Activated CD4-positive, alpha-beta T cell treated with anti-CD3 and anti-CD28 coated beads, Interleukin-2, amount 50 U/mL, for 48 hours (primary cell): Measurements from ENCODE around the gene HECW1.
"Not testable (repeated sequence)": the region's sequence is repeated elsewhere in the genome, so short reads cannot be mapped to it uniquely, and the experiment has no call there.

Experiments
- DNase-seq, 2 experiments: peaks; one replicate each; pipeline ENCODE4 v3.0.0-alpha.2; 2020

The HECW1 gene

DNA sequence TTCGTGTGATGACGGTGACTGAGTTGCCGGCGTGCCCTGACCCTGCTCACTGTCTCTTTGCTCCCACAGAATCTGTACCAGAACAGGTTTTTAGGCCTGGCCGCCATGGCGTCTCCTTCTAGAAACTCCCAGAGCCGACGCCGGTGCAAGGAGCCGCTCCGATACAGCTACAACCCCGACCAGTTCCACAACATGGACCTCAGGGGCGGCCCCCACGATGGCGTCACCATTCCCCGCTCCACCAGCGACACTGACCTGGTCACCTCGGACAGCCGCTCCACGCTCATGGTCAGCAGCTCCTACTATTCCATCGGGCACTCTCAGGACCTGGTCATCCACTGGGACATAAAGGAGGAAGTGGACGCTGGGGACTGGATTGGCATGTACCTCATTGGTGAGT lies 199.2 kb downstream of the HECW1 start:
- no peak for DNase-seq

DNA sequence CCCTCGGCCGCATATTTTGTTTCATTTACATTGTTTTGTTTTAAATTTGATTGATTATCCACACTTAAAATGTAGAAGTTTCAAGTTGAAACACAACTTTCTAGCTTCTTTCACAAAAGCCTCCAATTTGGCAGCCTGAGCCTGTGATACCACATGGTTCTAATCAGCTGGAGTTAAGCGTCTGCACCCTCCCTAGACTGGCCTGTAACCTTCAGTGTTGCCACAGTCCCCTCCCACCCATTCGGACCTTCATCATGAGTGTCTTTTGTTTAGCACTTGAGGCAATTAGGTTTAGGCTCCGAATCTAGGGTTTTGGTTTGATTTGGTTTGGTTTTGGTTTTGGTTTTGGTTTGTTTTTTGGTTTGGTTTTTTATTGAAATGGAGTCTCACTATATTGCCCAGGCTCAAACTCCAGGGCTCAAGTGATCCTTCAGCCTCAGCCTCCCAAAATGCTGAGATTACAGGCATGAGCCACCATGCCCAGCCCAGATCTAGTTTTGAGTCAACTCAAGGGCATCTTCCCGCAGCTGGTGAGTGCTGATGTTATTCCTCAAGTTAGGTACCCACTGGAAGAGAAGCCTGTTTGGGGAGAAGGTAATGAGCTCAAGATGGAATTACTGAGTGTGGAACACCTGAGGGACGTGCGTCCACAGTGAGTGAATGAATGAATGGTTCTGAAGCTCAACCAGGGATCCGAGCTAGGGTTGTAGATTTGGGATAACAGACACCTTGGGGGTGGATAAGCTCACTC lies 201.4 kb downstream of the HECW1 start:
- DNase-seq = no peak

DNA sequence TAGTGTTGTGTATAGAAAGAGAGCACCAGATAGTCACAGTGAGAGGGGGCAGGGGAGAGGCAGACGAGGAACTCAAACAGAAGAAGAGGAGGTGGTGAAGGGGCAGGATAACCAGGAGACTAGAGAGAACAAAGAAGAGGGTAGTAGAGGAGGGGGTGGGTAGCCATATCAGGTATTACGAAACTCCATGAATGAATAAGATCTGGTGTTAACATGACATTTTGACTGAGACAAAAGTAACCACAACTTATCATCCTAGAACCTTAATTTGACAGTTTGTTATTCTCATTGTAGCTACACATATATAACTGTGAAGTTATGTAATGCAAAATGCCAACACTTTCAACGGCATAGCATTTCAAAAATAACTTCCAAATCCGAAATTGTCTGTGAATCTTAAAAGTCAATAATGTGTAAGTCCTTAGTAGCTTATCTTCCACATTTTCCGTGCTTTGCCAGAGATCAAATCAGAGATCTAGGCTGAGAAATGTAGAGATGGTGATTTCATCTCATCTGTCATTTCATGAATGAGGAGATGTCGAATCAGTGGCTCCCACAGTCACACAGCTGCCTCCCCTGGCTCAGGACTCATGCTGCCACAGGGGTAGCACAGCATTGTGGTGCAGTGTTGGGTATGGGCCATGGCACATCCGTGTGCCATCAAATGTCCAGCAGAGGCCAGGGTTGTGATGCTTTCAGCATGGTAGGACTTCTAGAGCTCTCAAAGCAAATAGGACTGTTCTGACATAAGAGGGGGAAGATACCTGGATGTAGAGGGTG lies 202.1 kb downstream of the HECW1 start:
- peak; percentile 35 to 52 for DNase-seq

DNA sequence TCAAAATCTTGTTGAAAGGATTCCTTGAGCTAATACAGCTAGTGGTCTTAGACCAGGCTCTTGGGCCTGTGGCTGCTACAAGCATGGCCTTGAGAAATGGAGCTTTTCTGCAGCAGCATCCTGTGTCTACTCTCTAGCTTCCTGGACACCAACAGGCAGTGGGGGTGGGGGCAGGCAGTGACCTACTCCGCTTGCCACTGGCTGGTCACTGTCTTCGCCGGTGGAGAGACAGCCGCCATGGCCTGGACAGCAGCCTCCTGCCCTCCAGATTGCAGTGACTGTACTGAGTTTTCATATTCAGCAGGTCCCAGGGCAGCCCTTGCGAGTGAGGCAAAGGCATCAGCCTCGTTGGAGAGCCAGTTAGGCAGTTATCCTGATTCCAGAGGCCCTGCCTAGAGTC lies 204.6 kb downstream of the HECW1 start:
- no peak for DNase-seq

DNA sequence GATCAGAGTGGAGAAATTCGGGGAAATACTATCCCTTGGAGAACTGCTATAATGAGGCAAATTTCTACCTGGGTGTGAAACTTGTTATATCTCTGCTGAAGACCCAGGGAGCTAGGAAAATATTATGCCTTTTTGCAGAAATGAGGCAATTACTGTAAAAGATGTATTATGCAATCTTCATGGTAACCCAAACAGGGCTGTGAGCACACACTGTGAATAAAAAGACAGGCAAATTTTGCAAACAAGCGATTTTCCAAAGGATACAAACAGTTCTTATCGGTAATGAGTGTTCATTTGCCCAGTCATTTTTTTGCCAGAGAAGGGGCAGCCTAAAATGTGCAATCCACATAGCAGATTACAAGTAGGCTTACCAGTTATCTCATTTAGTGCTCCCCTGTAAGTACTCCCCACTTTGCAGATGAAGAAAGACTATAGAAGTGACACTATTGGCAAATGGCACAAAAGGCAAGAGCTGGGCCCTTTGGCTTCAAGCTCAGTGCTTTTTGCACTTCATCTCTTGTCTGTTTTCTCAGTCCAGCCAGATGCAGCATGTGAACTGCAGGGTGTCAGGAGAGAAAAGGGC lies 205.8 kb downstream of the HECW1 start:
- DNase-seq = no peak

DNA sequence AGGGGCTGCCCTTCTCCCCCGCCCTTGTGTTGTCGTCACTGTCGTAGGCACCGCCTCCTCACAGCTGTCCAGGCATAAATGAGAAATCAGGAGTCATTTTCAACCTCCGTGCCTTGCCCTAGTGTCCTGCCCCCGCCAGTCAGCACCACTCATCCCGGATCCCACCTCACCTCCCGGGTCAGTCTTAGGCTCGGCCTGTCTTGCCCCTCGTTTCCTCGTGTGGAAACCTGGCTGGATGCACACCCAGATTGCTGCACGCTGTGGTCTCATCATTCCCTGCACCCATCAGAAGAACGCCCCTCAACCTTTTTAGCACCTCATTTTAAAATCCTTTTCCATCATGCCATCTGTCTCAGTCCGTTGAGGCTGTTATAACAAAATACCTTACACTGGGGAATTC lies 213.1 kb downstream of the HECW1 start:
- DNase-seq = no peak

DNA sequence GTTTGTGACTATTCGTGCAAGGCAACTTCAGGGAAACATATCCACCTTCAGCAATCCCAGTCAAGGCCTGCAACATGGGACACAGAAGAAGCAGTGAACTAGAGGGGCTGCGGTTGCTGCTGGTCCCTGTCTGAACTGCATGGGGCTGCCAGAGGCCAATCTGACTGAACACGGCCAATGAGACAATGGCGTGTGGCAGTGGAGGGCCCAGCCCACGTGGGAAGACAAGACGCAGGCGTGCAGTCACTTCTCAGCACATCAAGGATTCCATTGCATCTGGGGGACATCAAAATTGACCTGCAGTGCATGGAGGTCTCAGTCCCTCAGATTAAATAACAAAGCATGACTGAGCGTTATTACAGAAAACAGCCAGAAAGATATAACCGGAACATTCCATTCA lies 215.9 kb downstream of the HECW1 start:
- DNase-seq = no peak

DNA sequence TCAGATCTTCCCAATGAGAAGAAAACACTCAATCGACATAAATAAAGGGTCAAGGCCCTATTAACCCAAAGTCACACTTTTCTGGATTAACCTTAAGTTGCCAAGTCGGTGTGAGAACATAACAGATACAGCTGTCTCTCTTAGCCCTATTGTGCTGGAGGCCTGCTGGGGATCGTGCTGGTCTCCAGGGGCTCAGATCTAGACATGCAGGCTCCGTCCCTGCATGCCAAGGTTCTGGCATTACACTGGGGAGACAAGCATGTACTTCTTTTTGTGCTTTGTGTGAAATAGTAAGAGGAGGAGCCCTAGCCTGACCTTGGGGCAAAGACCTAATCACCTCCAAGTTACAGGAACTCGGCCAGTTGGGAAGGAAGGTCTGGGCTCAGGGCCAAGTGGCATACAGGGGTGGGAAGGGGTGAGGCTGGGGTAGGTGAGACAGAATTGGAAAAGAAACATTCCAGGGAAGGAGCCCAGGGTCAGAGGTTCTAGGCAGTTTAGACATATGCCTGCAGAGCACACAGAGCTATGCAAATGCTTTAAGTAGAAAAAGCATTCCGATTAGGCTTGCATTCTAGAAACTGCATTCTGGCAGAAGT lies 216.4 kb downstream of the HECW1 start:
- no peak for DNase-seq

DNA sequence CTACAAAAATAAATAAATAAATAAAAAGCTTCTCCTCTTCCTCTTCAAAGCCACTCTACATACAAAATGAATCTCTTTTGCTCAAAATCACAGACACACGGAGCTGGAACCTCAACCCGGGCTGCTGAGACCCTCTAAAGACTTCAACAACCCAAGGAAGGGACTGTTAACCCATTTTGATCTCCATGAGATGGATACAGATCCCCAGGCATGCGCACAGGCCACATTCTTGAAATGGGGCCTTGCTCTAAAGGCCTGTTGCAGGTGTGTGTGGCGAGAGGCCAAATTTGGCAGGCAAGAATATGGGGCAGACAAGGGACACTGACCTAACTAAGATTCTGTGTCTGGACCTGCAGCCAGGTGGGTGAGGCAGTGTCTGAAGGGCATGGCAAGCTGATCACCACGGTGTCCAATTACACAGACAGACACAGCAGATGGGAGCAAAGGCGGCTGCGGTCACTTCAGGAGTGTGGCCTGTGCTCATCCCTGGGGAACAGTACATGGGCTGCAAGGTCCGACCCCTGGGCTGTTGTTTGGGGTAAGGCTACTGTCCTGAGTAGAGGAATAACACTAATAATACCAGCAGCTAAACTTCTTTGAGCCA lies 219.8 kb downstream of the HECW1 start:
- no peak for DNase-seq

DNA sequence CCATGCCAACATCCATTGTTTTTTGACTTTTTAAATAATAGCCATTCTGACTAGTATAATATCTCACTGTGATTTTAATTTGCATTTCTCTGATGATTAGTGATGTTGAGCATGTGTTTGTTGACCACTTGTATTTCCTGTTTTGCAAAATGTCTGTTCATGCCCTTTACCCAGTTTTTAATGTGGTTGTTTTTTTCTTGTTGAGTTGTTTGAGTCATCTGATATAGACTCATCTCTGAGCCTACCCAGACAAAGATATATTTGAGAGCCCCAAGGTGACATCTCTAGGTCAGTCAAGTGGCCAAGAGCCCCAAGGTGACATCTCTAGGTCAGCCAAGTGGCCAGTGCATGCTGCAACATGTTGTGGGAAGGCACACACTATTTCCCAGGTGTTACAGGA lies 224.7 kb downstream of the HECW1 start:
- no peak for DNase-seq

DNA sequence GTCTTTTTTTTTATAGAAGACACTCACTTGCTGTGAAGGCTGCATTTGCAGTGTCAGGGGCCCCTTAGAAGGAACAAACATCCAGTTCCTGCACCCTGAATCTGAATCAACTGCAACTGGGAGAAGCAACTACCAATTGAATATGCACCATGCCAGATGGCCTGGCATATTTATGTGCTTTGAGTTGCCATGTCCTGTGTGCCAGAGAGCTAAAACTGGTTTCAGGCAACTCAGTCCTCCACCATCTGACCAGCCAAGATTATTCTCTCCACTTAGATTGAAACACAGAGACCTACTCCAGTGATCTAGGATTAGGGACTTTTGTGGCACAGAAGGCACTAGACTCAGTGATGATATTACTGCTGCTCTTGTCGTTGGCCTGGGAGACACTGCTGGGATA lies 225.4 kb downstream of the HECW1 start:
- DNase-seq = no peak

DNA sequence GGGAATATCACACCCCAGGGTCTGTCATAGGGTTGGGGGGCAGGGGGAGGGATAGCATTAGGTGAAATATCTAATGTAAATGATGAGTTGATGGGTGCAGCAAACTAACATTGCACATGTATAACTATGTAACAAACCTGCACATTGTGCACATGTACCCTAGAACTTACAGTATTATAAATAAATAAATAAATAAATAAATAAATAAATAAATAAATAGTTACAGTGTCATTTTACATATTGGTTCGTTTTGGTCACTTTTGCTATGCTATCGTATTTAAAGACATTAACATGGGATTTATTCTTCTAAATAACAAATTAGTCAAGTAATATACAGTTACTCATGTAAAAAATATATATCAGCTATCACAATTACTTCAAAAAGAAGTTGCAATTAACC lies 228.7 kb downstream of the HECW1 start:
- no peak for DNase-seq

DNA sequence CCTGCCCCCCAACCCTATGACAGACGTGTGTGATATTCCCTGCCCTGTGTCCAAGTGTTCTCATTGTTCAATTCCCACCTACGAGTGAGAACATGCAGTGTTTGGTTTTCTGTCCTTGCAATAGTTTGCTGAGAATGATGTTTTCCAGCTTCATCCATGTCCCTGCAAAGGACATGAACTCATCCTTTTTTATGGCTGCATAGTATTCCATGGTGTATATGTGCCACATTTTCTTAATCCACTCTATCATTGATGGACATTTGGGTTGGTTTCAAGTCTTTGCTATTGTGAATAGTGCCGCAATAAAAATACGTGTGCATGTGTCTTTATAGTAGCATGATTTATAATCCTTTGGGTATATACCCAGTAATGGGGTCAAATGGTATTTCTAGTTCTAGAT lies 231.0 kb downstream of the HECW1 start:
- DNase-seq = not testable (repeated sequence)

DNA sequence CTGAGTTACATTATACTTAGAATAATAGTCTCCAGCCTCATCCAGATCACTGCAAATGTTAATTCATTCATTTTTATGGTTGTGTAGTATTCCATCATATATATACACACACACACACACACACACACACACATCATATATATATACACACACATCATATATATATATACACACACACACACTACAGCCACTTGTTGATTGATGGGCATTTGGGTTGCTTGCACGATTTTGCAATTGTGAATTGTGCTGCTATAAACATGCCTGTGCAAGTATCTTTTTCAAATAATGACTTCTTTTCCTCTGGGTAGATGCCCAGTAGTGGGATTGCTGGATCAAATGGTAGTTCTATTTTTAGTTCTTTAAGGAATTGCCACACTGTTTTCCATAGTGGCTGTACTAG lies 233.2 kb downstream of the HECW1 start:
- not testable (repeated sequence) for DNase-seq

DNA sequence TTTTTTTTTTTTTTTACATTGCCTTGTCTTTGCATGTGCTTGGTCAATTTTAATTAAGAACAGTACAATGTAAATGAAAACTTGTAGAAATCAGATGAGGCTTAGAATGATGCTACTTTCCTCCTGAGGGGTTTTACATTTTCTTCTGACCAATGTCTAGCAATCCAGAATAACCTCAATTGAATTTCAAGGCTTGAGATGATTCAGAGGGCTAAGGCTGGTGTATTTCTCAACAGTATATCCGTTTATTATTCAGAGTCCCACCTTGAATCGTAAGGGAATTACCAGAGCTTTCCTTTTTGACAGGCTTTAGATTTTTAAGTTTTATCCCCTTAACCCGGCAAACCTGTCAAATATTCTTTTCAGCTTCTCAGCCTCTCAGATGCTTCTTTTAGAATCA lies 239.2 kb downstream of the HECW1 start:
- DNase-seq = no peak

DNA sequence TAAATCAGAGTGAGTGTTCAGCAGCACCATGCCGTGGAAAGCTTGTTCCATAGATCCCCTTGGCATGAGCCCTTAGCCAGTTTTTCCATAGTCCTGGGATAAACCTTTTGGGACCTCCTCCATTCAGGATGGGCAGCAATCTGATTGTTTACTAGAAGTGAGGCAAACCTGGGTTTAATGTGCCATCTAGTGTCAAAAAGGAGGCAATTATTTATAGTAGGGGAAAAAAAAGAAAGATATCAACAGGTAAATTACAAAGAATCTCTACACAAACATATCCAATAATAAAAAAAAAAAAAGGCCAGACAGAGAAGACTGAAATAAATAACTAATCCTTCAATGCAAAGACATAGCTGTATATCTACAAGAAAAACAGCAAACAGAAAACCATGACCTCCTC lies 241.5 kb downstream of the HECW1 start:
- DNase-seq = no peak

DNA sequence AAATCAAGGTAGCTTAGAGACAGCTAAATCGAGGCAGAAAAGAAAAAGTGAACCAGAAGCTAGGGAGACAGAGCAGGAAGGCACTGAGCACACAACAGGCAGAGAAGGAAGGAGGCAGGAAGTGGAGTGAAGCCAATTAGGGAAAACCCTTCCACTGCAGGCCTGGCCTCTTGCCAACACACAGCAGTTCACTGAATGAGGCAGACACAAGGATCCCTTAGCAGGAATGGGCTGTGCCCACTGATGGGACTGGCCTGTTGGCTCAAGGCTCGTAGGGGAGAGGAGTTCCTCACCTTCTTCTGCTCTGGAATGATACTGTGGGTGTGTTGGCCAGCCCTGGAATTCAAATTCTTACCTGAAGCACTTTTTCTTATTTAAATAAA lies 250.2 kb downstream of the HECW1 start:
- DNase-seq = no peak

DNA sequence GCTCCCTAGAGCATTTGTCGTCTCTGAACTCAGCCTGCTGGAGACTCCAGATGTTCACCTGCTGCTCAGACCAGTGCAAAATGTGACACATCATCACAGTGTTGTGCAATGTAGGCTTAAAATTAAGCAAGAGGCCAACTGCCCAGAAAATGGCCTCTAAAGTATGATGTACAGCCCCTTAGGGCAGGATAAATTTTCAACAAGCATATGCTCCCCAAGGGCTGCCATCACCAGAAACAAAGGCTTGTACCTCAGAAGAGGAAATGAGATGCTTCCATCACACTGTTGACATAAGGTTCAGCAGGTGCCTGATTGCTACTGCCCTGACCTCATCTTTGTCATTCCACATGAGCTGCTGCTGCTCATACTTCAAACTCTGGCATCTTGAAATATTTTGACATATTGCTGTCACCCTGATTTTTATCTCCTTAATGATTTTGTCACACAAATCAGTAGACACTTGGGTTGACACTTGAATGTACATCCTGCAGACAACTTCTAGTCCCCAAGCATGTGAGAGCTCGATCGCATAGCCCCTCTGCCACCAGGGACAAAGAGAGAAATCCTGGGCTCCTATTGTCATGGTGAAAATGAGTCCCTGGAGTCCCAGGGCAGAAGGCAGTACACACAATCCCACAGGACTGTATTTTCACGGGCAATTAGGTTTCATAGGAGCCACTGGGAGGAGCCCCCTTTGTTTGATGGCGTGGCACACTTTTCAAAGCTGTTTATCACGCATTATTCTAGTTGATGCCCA lies 250.8 kb downstream of the HECW1 start:
- no peak for DNase-seq

DNA sequence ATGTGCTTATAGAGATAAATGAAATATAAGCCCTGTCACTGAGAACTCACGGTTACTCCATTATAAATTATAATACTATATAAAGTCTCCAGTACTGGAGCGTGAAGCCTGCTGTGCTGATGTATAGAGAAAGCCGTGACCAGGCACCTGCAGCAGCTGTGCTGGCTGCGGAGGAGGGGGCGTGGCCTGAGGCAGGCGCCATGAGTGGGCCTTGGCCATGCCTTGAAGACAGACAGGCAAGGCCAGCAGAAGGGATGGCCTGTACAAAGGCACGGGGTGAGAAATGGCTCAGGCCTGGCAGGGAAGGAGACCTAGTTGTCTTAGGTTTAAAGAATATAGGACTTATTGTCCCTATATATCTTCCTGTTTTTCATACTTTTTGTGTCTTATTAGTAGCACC lies 251.9 kb downstream of the HECW1 start:
- DNase-seq = no peak

DNA sequence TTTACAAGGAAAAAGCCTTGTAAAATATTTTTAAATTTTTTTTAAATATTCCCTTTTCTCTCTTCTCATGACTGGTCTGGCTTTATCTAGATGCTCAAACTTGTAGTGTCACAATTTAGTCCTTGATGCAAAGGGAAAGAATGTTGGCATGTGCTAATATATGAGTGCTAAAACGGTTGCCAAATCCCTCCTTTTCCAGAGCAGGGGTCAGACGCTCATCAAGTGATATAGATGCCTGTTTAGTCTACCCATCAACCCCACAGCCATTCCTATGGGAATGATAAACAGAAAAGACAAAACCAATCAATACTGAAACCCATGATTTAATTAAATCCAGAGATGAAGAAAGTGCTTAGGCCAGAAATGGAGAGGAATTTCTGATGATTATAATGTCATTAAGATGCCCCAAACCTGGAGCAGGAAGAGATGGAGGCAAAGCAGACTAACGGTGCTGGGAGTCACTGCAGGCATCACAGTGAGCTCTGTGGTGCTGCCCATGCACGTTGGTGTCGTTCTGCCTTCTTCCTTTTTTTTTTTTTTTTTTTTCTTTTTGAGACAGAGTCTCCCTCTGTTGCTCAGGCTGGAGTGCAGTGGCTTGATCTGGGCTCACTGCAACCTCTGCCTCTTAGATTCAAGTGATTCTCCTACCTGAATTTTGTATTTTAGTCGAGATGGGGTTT lies 260.4 kb downstream of the HECW1 start:
- no peak for DNase-seq

DNA sequence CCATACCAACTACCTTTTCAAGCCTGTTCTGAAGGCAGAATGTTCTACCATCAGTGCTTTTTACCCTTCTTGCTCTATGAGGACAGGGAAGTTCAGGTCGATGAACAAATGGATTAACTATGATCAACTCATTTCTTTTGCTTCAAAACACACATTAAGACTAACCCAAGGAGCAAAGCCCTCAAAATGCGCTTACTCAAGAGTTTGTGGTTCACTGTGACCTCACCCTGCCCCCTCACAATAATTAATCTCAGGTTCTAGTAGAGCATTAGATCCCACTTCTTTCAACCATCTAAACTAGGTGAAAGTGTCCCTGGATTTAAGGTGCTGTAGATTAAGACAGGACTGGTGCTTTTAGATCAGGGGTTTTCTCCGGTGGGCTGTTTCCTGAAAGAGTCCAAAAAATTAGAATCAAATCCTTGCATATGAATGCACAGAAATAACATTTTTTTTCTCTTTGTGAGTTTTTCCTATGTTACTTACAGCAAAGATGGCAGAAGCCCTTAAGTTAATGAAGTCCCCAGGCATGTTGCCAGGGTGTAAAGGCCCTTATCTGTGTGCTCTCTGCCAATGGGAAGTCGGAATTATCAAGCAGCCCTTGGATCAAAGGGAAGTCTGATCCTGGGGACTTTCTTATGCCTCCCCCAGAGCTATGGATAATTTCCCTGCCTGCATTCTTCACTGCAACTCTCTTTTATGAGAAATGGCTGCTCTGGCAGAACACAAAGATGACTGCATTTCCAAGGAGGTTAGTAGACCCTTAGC lies 264.9 kb downstream of the HECW1 start:
- DNase-seq = no peak
